ENCODE measurements around the gene FDXR.

Gene FDXR

GRCh38 chr17:74898376-74898946 lies 25.7 kb upstream of the FDXR start:
- no peak for DNase-seq

- no peak for DNase-seq
Observed at GRCh38 chr17:74893936-74894671, 21.3 kb upstream of the FDXR start.

- DNase-seq = no peak
Observed at GRCh38 chr17:74892974-74893911, 20.4 kb upstream of the FDXR start, which contains the start of gene FADS6. Gene FADS6, minus strand, starts transcription at chr17:74893633. Its CDS starts 38 bp downstream, at chr17:74893595.

GRCh38 chr17:74892013-74892841 lies 19.4 kb upstream of the FDXR start:
- DNase-seq = peak; percentile 20

GRCh38 chr17:74890554-74890953 lies 17.8 kb upstream of the FDXR start:
- no peak for DNase-seq

- DNase-seq = no peak
Observed at GRCh38 chr17:74888469-74888868, 15.7 kb upstream of the FDXR start.

GRCh38 chr17:74883241-74883745 lies 10.5 kb upstream of the FDXR start:
- DNase-seq = no peak

GRCh38 chr17:74882517-74883240 lies 9.9 kb upstream of the FDXR start:
- no peak for DNase-seq

- no peak for DNase-seq
Observed at GRCh38 chr17:74881073-74881472, 8.3 kb upstream of the FDXR start.

GRCh38 chr17:74879308-74879707 lies 6.5 kb upstream of the FDXR start:
- DNase-seq = no peak

- no peak for DNase-seq
Observed at GRCh38 chr17:74878658-74879057, 5.9 kb upstream of the FDXR start.

- no peak for DNase-seq
Observed at GRCh38 chr17:74877592-74878548, 5.1 kb upstream of the FDXR start.

GRCh38 chr17:74875977-74876593 lies 3.3 kb upstream of the FDXR start:
- DNase-seq = no peak

GRCh38 chr17:74875155-74875976 lies 2.6 kb upstream of the FDXR start:
- DNase-seq = no peak

GRCh38 chr17:74874615-74875037 lies 1.8 kb upstream of the FDXR start:
- DNase-seq = no peak

- DNase-seq = no peak
Observed at GRCh38 chr17:74873874-74874614, 1.2 kb upstream of the FDXR start.

- peak; percentile 97 for DNase-seq
Observed at GRCh38 chr17:74873037-74873873, 461 bp upstream of the FDXR start.

Measured in NCI-H2029 treated with DMSO at 0.1 percent for 48 hours (cell line).